Ascending aorta (tissue), 2 donors: ENCODE measurements around the gene PTGES3L. TPM values are rescaled to one million over a fixed set of nuclear protein-coding genes. Genes with fewer than 3 reads are reported as not detected.

Experiments used
- DNase-seq, 2 donors: peaks; one replicate each; pipeline ENCODE4 v3.0.0-alpha.2; 2019; ENCODE audit warnings: low spot score in 2 of 2
- H3K27ac ChIP-seq, 2 donors: fragments of 200-600 bp; sonication (generic); one replicate each; pipeline ENCODE4 v1.5.1; 2016 to 2017; ENCODE audit warnings: mild to moderate bottlenecking in 1 of 2
- H3K27me3 ChIP-seq: fragments of 200-600 bp; sonication (generic); one replicate; pipeline ENCODE4 v1.5.1; 2017
- H3K36me3 ChIP-seq, 2 donors: fragments of 200-600 bp; sonication (generic); one replicate each; pipeline ENCODE4 v1.5.1; 2016
- H3K4me1 ChIP-seq, 2 donors: fragments of 200-600 bp; sonication (generic); one replicate each; pipeline ENCODE4 v1.5.1; 2016 to 2017; ENCODE audit warnings: mild to moderate bottlenecking in 1 of 2
- H3K4me3 ChIP-seq, 2 donors: fragments of 200-600 bp; sonication (generic); one replicate each; pipeline ENCODE4 v1.5.1; 2016 to 2017; ENCODE audit warnings: mild to moderate bottlenecking in 1 of 2
- H3K9me3 ChIP-seq, 2 donors: fragments of 200-600 bp; sonication (generic); one replicate each; pipeline ENCODE4 v1.5.1; 2016
- CTCF ChIP-seq, 3 experiments: fragments of 200-600 bp in 2 of 3; fragments of 450-650 bp in 1 of 3; sonication (generic) in 2 of 3; IDR thresholded peaks; one replicate each; pipeline ENCODE4 v1.5.1; 2016 to 2019; ENCODE audit warnings: antibody characterized with exemption in 3 of 3, mild to moderate bottlenecking in 1 of 3, moderate library complexity in 1 of 3
- intact Hi-C: fragments of 100-400 bp; cut with DNase I; formaldehyde crosslinking; loops from one replicate; pipeline ENCODE4 v1.15.1; 2023
- total RNA-seq: library from RNA; depleted of rRNA; stranded (reverse); fragments of >200 nt; gene quantifications from one replicate; pipeline ENCODE4 v1.1.0, GENCODE V29; 2016

Gene PTGES3L
- total RNA-seq = not detected

- no peaks in the 10 kb centered on the region for H3K9me3 ChIP-seq
- peak within 1 kb of the TSS; percentile 57 to 63 for H3K27ac ChIP-seq
- H3K4me3 ChIP-seq = peak within 1 kb of the TSS; percentile 96 to 98
- no peaks in the 10 kb centered on the region for H3K36me3 ChIP-seq
- no peaks in the 10 kb centered on the region for H3K27me3 ChIP-seq
- intact Hi-C loops = loop anchor here (1.0 kb wide), 1 partner anchor 19 kb away; the partner anchor contains the start of gene RPL27
- DNase-seq = peak in 1 of 2 donors; percentile 83
- peaks cover 0 to 9% of the 10 kb centered on the region in 2 donors for H3K4me1 ChIP-seq
- no peak for TF ChIP-seq CTCF (IDR thresholded peaks at IDR 0.05)
Observed at GRCh38 chr17:42979511-42980273, at the start of gene PTGES3L. Gene PTGES3L (minus strand): TSS chr17:42980080. CDS start chr17:42980053, 27 bp downstream.

- Histone ChIP-seq H3K36me3 (no peaks in the 10 kb centered on the region), H3K27me3 (no peaks in the 10 kb centered on the region), H3K4me3 (no peak overlapping the region), H3K27ac (no peak overlapping the region), H3K4me1 (peaks cover 0 to 4% of the 10 kb centered on the region in 2 donors), H3K9me3 (no peaks in the 10 kb centered on the region)
- intact Hi-C loops = loop anchor here (10.0 kb wide), 1 partner anchor 456 kb away; the partner anchor contains the start of gene DHX8
- no peak for TF ChIP-seq CTCF (IDR thresholded peaks at IDR 0.05)
- DNase-seq = no peak
Observed at GRCh38 chr17:43028221-43028861, 48.5 kb upstream of the PTGES3L start.

- intact Hi-C loops = loop anchor here (10.0 kb wide), 1 partner anchor 457 kb away; the partner anchor contains the start of gene DHX8
- Histone ChIP-seq H3K36me3 (no peaks in the 10 kb centered on the region), H3K9me3 (no peaks in the 10 kb centered on the region), H3K4me1 (peaks cover 0 to 8% of the 10 kb centered on the region in 2 donors), H3K4me3 (no peak overlapping the region), H3K27ac (no peak overlapping the region), H3K27me3 (no peaks in the 10 kb centered on the region)
- no peak for TF ChIP-seq CTCF (IDR thresholded peaks at IDR 0.05)
- no peak for DNase-seq
Observed at GRCh38 chr17:43027091-43028032, 47.5 kb upstream of the PTGES3L start.

GRCh38 chr17:43026595-43026994 lies 46.7 kb upstream of the PTGES3L start:
- peak overlapping the region; percentile 43 to 52 for H3K27ac ChIP-seq
- intact Hi-C loops = loop anchor here (10.0 kb wide), 1 partner anchor 458 kb away; the partner anchor contains the start of gene DHX8
- H3K4me3 ChIP-seq = no peak overlapping the region
- no peak for DNase-seq
- TF ChIP-seq CTCF (IDR thresholded peaks at IDR 0.05) = no peak
- H3K9me3 ChIP-seq = no peaks in the 10 kb centered on the region
- no peaks in the 10 kb centered on the region for H3K27me3 ChIP-seq
- H3K4me1 ChIP-seq = peaks cover 0 to 9% of the 10 kb centered on the region in 2 donors
- H3K36me3 ChIP-seq = no peaks in the 10 kb centered on the region
